Pancreas (tissue), 10 donors: ENCODE measurements around the gene BSG. TPM values are rescaled to one million over a fixed set of nuclear protein-coding genes. Genes with fewer than 3 reads are reported as not detected.
"Not testable (repeated sequence)": the region's sequence is repeated elsewhere in the genome, so short reads cannot be mapped to it uniquely, and the experiment has no call there.

ENCODE experiments used
- ATAC-seq, 4 donors: fragments of 200-7000 bp; cut with Tn5 transposase; one replicate each; pipeline versions ENCODE4 v1.8.0 to v1.9.1; 2020; ENCODE audit warnings: mild to moderate bottlenecking in 4 of 4, moderate library complexity in 4 of 4
- DNase-seq, 6 donors: peaks; one replicate each; pipeline ENCODE4 v3.0.0-alpha.2; 2020
- FAIRE-seq: peaks from 2 replicates; lab custom pipeline; 2012; peaks lifted over from hg19 to GRCh38; lab: Jason Lieb, UNC
- H3K27ac ChIP-seq, 4 donors: fragments of 200-600 bp; sonication (generic); 1 replicate in 3 of 4; 2 replicates in 1 of 4; pipeline versions ENCODE4 v1.5.0 to v1.8.0; 2020
- H3K27me3 ChIP-seq, 4 donors: fragments of 200-600 bp; one replicate each; pipeline ENCODE4 v1.8.0; 2021
- H3K36me3 ChIP-seq, 3 donors: fragments of 200-600 bp; sonication (generic) in 1 of 3; one replicate each; pipeline versions ENCODE4 v1.5.0 to v1.8.0; 2020 to 2021
- H3K4me1 ChIP-seq, 3 donors: fragments of 200-600 bp; one replicate each; pipeline ENCODE4 v1.8.0; 2021
- H3K4me3 ChIP-seq, 4 donors: fragments of 200-600 bp; sonication (generic) in 2 of 4; one replicate each; pipeline versions ENCODE4 v1.5.0 to v1.8.0; 2020 to 2021
- H3K9me3 ChIP-seq, 4 donors: fragments of 200-600 bp; one replicate each; pipeline ENCODE4 v1.8.0; 2021
- WGBS, 2 donors: extraction: QIAGEN DNeasy Blood & Tissue Kit; methylation state at CpG; one replicate each; pipeline ENCODE4 v1.1.7; 2013; 5-methylcytosine and 5-hydroxymethylcytosine counted together
- intact Hi-C, 3 donors: fragments of 100-400 bp; cut with DNase I; formaldehyde crosslinking; loops; one replicate each; pipeline versions ENCODE4 v1.11.1 to v1.14.2; 2022
- polyA plus RNA-seq, 2 donors: library from polyadenylated mRNA; stranded (reverse); fragments of 200-250 nt; gene quantifications; one replicate each; pipeline ENCODE4 v1.2.3, GENCODE V29; 2013
- total RNA-seq, 6 donors: library from RNA; stranded (reverse); fragmentation: NEBNext Ultra II Directional in 4 of 6; extraction: Animal tissue kit (Norgen Biotek cat#: 25700) in 4 of 6; gene quantifications; one replicate each; pipeline versions ENCODE4 v1.2.1 to v1.2.4, GENCODE V29; 2021 to 2023
- TF ChIP-seq, protein P1 (sequence below), 4 donors: fragments of 200-600 bp; sonication (generic) in 3 of 4; IDR thresholded peaks; one replicate each; pipeline versions ENCODE4 v1.5.0 to v1.8.0; 2021; ENCODE audit warnings: antibody characterized with exemption in 4 of 4
- donor health status: healthy with polysubstance abuse.
- donor health status: DM: no; HTN: no; CAD: no; lungs with moderate emphysema.
- donor health status: DM: no; HTN: no; CAD: no.
- donor health status: control.
- donor health status: control.
- donor health status: Bipolar disorder and iron deficiency.
- donor health status: DM: yes; HTN: yes; CAD: no.
- donor health status: DM: no; HTN: no; CAD: no.
- donor health status: DM: no; HTN: no; CAD: no.
- donor health status: DM: yes; HTN: yes; CAD: no.

The BSG gene
- total and polyA plus RNA-seq, 8 donors = 122 to 256 (median 159) TPM

DNA sequence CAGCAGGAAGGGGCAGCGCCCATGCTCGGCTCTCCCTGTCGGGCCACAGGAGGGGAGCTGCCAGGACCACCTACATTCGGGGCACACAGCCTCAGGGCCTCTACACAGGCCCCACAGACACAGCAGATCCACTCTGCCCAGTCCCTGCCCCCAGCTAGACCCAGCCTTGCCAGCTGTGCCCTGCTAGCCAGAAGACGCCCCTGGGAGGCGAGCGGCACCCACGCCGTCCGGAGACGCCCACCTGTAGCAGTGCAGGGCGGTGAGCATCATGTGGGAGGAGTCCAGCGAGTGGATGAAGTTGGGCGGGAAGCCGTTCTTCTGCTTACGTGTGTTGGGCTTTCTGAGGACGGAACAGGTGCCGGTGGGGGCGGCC lies 45.8 kb downstream of the BSG start:
- Histone ChIP-seq H3K4me3 (no peak overlapping the region), H3K4me1 (no peaks in the 10 kb centered on the region), H3K27me3 (no peaks in the 10 kb centered on the region), H3K9me3 (no peaks in the 10 kb centered on the region), H3K27ac (no peak overlapping the region), H3K36me3 (peaks cover 2 to 22% (median 12%) of the 10 kb centered on the region in 3 donors)
- intact Hi-C loops = no loop called here
- no peak for ATAC-seq
- 92 to 96% methylated on average over 18 to 19 of the region's 19 CpGs for WGBS, 2 donors
- peak in 1 of 6 donors; percentile 60 for DNase-seq
- no peak for FAIRE-seq
- TF ChIP-seq, protein P1, sequence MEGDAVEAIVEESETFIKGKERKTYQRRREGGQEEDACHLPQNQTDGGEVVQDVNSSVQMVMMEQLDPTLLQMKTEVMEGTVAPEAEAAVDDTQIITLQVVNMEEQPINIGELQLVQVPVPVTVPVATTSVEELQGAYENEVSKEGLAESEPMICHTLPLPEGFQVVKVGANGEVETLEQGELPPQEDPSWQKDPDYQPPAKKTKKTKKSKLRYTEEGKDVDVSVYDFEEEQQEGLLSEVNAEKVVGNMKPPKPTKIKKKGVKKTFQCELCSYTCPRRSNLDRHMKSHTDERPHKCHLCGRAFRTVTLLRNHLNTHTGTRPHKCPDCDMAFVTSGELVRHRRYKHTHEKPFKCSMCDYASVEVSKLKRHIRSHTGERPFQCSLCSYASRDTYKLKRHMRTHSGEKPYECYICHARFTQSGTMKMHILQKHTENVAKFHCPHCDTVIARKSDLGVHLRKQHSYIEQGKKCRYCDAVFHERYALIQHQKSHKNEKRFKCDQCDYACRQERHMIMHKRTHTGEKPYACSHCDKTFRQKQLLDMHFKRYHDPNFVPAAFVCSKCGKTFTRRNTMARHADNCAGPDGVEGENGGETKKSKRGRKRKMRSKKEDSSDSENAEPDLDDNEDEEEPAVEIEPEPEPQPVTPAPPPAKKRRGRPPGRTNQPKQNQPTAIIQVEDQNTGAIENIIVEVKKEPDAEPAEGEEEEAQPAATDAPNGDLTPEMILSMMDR (IDR thresholded peaks at IDR 0.05) = no peak

- Histone ChIP-seq H3K9me3 (no peaks in the 10 kb centered on the region), H3K27me3 (no peaks in the 10 kb centered on the region), H3K4me3 (no peak overlapping the region), H3K36me3 (peaks cover 2 to 22% (median 12%) of the 10 kb centered on the region in 3 donors), H3K4me1 (no peaks in the 10 kb centered on the region), H3K27ac (no peak overlapping the region)
- FAIRE-seq (no peak), ATAC-seq (no peak), DNase-seq (peak in 1 of 6 donors; percentile 71)
- TF ChIP-seq, protein P1 (IDR thresholded peaks at IDR 0.05) = no peak
- intact Hi-C loops = no loop called here
- WGBS, 2 donors = 92 to 94% methylated on average over 25 to 27 of the region's 27 CpGs
Measured at GRCh38 chr19:618674-619285, 46.4 kb downstream of the BSG start.

DNA sequence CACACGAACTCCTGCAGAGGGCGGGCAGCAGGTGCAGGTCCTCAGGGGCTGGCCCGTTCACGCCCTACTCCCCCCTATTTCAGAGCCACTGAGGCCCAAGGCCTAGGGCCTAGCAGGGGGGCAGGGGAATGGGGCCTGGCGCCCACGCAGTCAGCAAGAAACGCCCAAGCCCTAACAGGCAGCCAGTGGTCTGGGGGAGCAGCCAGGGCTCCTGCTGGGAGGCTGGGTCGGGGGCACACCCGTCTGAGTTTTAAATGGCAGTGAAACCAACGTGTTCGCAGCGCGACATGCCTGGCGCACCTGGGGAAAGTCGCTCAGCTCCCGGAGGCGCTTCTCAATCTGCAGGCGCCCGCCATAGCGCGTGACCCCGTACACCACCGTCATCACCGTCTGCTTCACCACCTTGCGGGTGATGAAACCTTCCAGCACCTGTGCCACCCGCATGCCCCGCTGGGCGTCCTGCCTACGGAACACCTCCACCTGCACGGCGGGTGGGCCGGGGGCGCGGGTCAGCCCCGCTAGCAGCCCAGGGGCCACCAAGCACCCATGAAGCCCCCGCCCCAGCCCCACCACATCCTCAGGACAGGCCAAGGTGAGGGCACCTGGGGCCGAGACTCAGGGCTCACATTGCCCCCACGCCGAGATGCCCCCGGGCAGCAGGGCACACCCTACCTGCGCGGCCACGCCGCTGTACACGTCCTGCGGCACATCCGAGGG lies 47.0 kb downstream of the BSG start:
- 95 to 98% methylated on average over 39 to 47 of the region's 47 CpGs for WGBS, 2 donors
- ATAC-seq (no peak), FAIRE-seq (no peak), DNase-seq (peak in 1 of 6 donors; percentile 57)
- Histone ChIP-seq H3K27ac (no peak overlapping the region), H3K4me1 (no peaks in the 10 kb centered on the region), H3K4me3 (no peak overlapping the region), H3K36me3 (peaks cover 2 to 22% (median 12%) of the 10 kb centered on the region in 3 donors), H3K27me3 (no peaks in the 10 kb centered on the region), H3K9me3 (no peaks in the 10 kb centered on the region)
- intact Hi-C loops = no loop called here
- TF ChIP-seq, protein P1 (IDR thresholded peaks at IDR 0.05) = no peak

GRCh38 chr19:620166-620862 lies 47.9 kb downstream of the BSG start:
- 94 to 95% methylated on average over 41 to 48 of the region's 51 CpGs for WGBS, 2 donors
- no peaks in the 10 kb centered on the region for H3K4me1 ChIP-seq
- H3K9me3 ChIP-seq = no peaks in the 10 kb centered on the region
- H3K4me3 ChIP-seq = no peak overlapping the region
- DNase-seq = peak in 1 of 6 donors; percentile 69
- H3K27ac ChIP-seq = no peak overlapping the region
- intact Hi-C loops = no loop called here
- no peaks in the 10 kb centered on the region for H3K27me3 ChIP-seq
- FAIRE-seq = no peak
- TF ChIP-seq, protein P1 (IDR thresholded peaks at IDR 0.05) = no peak
- ATAC-seq = no peak
- H3K36me3 ChIP-seq = peaks cover 2 to 22% (median 12%) of the 10 kb centered on the region in 3 donors

DNA sequence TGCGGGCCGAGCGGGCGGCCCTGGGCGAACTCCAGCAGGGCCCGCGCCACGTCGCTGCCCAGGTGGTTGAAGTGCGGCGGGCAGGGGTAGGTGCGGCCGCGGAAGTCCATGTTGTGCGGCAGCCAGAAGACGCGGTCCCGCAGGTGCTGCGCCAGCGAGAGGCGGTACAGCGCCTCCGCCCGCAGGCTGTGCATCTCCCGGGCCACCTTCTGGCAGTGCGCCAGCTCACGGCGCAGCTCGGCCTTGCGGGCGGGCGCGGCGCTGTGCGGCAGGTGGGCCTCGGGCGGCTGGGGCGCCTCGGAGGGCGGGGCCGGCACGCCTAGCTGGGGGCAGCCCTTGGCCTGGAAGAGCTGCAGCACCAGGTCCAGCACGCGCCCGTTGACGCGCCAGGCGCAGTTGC lies 48.8 kb downstream of the BSG start:
- H3K4me3 ChIP-seq, FAIRE-seq, H3K4me1 ChIP-seq, H3K27me3 ChIP-seq, ATAC-seq, H3K27ac ChIP-seq, H3K9me3 ChIP-seq, intact Hi-C loops: not testable (repeated sequence)
- peak in 2 of 6 donors; percentile 57 for DNase-seq
- H3K36me3 ChIP-seq = peaks cover 2 to 22% (median 12%) of the 10 kb centered on the region in 3 donors
- WGBS, 2 donors = 96 to 97% methylated on average over 46 to 48 of the region's 48 CpGs
